GM21737 (cell line): ENCODE results near the gene IQCM.
A peak's percentile ranks its signal among the peaks of the same experiment; 100 is the strongest.

ENCODE experiments used
- ATAC-seq: cut with Tn5 transposase; IDR thresholded peaks from one replicate; pipeline ENCODE4 v1.9.1; 2021; ENCODE audit warnings: mild to moderate bottlenecking, moderate library complexity; ENCODE audit not compliant: unreplicated experiment

IQCM gene

DNA sequence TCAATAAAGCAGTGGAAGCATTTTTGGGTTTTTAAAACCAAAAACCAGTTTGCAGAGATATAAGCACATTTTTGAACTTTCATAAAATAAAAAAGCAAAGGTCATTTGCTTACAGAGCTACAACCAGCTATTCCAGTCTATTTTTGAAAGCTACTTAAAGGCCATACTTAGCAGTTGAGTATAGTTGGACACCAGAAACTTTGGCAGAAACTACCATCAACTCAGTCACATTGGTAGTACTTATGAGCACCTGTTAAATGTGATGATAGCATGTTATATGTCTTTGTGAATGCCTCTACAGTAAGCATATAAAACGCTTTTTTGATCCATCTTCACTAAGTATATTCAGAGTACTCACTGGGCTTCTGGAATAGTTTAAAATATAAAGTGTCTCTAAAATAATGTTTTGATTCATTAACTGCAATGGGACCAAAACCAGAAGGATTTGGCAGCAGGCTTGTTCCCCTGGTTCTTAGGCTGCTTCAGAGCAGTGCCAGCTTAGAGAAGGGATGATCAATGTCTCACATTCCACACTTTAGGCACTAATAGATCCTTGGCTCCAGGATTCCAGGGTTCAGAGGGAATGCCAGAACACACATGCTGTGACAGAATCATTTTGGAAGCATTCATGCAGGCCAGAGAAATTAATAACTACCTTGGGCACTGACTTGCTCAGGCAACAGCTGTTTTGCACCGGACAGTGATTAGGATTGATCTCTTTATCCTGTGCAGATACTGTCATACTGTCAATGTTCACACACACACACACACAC is 103.9 kb downstream of the IQCM start:
- no peak for ATAC-seq

DNA sequence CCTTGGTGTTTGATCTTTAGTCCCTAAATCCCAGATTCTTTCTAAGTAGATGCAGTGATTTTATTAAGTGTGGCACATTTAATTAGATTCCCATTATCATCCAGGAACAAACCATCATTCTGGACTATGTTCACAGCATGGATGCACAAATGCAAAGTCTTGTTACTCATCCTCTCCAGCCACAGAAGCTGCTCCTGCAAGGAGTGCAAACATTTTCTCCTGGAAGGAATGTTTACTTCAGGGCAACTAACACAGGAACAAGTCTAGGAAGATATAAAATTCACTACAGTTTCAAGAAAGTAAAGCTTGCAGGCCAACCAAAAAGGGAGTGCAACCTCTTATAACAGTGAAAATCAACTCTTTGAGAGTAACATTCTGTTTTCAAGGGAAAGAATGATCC is 106.0 kb downstream of the IQCM start:
- ATAC-seq, result no peak

DNA sequence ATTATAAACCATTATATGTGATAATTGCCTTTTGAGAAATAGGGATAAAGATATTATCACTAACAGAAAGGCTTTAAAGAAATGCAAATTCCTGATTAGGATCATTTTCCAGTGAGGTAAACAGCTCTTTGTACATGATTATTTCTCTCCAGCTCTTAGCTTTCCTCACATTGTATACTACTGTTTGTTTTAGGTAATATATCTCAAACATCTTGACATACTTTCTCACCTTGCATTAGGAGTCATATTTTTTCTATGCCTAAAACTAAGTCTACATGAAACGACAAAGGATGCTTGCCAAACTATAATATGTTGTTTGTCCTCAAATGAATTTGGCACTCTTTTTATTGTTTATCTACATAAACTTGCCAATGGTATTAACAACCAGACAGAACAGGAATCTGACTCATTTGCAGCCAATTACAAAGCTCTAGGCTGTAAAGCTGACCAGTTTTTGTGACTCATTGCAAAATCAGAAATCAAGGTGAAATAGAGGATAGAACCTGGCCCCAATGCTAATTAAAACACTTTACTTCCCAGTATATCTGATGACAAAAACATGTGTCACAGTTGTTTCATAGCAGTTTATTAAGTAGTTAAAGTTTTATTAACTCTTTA is 107.0 kb downstream of the IQCM start:
- no peak for ATAC-seq

DNA sequence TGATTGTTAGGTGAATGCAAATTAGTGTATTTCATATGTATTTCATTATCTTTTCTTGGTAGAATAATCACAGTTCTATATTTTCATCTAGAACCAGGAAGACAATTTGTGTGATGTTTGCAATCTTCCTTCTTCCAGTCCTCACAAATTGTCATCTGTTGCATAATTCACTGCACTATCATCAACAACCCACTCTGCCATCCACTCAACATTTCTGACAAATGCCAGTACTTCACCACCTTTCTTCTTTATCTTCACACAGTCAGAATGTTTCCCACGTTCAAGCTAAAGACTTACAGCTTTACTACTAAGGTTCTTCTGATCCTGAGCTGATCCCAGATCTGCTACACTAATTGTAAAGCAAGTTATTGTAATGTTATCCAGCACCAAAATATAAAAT is 107.8 kb downstream of the IQCM start:
- no peak for ATAC-seq

DNA sequence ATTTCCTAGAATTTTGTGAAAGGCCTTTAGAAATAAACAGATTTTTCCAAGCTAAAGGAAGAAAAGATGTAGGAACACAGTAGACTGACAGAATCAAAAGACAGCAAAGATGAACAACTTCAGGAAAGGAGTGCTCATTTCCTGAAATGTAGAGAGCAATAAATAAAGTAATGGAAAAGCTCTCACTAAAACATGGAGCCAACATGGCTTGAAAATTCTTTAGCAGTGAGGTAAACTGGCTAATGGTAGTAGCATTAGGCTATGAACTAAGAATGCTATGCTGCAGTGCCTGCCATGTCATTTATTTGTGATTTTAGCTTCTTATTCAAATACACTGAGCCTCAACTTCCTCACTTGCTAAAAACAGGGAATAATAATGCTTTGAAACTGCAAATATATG is 108.7 kb downstream of the IQCM start:
- ATAC-seq, result no peak

DNA sequence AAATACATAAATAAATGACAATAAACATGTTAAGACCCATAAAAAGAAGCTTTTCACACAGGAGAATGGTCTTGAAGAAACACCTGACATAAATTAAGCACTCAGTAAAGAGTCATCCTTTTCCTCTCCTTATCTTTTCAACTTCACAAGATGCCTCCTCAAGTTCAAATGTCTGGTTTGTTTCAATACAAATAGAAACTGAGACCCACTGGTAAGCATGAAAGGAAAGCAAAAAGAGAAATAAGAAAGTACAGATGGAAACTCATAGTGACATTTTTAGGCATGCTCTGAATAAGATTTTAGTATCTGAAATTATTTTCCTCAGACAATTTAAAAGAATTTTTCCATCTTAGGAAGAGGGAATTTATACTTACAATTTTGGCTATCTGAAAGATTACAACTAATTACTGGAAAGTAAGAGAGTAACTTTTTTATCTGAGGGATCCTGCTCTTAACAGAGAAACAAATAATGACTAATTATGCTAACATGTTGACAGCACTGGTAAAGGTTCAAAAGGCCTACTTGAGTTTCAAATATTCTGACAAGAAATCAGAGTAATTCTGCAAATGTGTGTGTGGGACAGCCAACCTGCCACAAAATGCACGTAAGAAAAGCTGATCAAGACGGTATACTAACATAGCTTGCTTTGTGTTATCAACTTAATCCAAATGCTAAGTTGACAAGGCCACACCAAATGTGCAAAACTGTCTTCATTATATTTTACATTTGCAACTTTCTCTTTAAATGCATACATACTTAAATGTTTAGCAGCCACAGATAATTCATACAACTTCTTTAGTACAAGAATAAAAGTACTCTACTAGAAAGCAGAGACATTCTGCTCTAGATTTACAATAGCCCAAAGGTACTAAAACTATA is 113.0 kb downstream of the IQCM start:
- ATAC-seq, result no peak

DNA sequence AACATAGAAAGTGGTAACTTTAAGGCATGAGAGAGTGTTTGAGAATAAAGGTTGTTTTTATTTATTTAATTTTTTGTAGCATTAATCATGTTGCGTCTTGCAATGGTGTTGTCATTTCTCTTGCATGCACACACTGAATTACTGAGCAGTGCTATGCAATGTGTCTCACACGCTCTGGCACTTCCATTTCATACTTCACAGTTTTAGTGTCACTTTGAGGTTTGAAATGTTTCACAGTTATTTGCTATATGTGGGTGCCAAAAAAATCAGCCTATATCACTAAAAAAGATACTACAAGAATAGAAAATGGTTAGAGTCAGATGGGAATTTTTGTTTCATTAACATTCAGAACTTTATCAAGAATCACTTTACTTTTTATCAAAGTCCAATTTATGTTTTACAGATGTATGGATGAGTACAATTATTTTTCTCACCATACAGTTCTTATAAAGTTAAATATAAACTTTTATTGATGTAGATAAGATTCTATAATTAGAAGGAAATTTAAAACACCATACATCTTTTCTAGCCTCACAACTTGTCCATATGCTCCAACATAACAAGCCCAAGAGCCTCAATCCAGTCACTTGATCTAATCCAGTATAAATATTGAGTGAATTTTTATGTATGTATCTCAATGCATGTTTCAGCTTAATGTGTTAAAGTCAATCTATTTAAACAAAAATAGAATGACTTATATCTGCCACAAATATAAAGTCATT is 114.0 kb downstream of the IQCM start:
- no peak for ATAC-seq

DNA sequence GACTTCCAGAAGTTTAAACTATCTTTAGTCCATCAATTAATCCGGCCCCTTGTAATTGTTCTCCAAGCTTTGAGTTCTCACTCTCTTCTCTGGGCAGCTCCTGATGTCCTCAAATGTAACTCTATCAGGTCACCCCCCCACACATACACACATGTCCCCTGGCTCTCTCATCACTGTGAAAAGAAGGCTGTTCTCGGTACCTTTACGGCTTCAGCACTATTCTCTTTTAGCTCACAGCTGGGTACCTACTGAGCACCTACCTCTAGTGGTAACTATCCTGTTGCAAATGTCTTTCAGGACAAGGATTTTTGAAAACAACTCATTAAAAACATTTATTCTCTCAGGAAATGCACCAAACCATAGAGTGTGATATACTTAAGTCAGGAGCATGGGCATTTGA is 115.4 kb downstream of the IQCM start:
- ATAC-seq, result no peak

DNA sequence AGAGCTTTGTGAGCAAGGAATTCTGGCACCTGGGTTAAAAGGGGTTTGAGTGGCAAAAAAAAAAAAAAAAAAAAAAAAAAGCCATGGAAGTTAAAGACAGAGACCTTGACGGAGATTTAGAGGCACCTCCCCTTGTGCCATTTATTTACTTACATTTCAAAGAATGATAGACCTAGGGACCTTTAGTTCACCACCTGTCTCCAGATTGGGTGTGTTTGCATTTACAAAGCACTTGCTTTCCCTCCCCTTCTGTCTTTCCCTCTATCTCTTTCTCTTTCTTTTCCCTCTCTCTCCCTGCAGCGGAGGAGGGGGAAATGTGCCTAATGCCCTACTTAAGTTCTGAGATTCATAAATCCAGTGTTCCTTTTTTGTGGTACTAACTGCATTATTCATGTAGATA is 116.0 kb downstream of the IQCM start:
- no peak for ATAC-seq

DNA sequence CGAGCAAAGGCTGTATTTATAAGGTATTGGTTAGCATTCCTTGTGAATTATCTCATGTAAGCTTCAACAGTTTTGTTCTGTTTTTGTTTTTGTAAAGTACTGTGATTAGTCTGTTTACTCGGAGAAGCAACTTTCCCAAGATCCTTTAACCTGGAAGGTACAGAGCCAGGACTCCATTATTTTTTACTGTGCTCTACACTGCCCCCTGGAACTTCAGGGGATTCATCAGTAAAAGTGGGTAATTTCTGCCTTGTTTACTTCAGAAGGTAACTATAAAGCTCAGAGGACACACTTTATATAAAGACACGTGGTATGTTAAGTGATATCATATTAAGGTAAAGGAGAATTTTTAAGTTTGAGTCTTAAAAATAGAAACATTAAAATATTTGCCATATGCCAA is 124.9 kb downstream of the IQCM start:
- ATAC-seq, result no peak

DNA sequence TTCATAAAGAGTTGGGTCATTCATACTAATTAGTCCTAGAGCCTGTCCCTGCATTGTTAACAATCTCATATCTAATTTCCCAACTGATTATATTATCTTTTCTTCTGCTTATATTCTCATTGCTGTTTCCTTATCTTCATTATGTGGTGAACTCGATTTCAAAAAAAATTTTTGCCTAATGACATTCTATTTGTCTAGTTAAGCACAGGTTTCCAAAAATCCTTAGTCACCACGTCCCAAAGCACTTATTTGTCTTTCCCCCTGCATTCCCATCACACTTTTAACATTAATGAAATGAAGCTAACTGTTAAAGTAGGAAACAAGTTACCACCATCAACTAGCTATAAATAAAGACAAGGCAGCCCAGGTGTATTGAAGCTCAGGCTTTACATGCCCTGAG is 131.1 kb downstream of the IQCM start:
- no peak for ATAC-seq

DNA sequence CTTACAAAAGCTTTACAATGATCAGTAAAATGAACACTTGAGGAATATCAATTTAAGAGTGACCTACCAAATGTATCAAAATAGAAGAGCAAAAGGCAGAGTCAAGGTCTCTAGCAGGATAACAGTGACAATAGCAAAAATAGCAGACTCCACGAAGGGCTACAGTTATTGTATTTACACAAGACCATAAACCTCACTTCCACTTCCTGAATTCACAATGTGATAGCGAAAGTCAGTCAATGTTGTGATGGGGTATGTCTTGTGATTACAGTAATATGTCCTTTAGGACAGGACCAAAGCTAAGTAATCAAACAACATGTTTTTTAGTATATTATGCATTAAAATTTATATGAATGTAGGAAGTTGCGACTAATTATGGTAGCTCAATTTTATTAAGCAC is 139.6 kb downstream of the IQCM start:
- ATAC-seq, result peak; percentile 83

DNA sequence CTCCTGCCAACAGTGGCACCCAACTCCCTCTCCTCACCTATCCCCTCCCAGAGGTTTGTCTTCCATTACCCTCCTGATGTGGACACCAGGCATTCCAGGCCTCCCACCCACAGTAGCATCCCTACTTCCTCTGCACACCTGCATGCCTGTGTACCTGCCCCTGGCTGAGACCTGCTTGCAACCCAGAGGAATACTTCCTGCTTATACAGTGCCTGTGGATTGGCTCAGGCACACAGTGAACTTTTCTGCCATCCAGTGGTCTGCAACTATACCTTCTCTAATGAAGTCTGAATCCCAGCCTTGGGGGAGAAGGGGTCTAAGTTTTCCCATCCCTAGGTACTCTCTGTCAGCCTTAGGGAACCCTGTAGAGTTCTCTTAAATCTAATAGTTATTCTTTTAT is 169.9 kb downstream of the IQCM start:
- ATAC-seq, result no peak

DNA sequence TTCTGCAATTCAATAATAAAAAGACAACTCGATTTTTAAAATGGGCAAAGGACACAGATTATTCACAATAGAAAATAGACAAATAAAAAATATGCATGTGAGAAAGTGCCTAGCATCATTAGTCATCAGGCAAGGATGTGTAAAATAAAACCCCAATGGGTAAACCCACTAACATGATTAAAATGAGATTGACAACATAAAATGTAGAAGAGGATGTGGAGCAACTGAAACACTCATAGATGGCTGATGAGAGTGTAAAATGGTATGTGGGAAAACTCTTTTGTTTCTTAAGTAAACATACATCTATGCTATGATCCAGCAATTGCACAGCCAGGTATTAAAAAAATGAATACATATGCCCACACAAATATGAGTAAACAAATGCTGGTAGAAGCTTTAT is 177.6 kb downstream of the IQCM start:
- no peak for ATAC-seq

DNA sequence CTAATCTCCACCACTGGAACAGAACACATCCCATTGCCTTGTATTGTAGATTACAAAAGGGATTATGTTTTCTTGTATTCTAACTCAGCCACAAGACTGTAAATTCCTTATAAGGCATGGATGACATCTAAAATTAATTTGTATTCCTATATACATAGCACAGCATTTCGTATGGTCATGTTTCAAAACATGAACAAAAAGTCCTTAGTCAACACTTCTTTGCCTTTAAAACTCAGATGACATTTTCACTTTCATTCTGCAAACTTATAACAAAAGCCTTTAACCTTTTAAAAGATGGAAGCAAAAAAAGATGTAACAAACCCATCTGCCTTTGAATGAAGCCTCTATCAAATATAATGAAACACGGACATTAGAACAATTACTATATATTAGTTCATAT is 181.3 kb downstream of the IQCM start:
- no peak for ATAC-seq

DNA sequence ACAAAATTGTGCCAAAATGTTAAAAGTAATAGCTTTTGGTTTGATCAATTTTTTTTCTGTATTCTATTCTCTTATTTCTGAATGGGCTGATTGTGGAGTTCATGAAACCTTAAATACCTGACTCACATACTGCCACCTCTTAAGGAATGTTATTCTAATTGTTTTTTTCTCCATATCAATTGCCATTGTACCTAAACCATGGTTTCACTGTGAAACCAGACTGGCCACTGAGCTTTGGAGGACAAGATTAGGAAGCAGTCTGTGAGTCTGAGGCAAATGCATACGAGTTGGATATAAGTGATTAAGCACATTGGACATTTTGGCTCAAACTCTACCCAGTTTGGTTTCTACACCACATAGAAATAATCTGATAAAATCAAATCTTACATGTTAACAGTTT is 184.0 kb downstream of the IQCM start:
- no peak for ATAC-seq

DNA sequence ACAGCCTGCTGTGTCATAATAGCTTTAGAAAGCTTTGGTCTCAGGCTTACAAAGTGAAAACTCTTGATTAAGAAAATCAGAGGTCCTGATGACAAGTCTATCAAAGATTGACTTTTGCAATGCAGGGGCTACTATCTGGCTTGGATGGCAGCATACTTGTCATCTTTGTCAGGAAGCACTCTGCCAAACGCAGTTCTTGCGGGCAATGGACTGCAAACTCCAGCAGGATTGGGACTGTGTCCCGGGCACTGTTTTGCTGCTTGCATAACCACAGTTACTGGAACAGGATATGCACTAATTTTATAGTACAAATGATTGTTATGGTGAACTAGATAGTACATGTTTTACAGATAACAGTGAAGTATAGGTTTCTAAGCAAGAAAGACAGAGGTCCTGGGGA is 185.6 kb downstream of the IQCM start:
- no peak for ATAC-seq

DNA sequence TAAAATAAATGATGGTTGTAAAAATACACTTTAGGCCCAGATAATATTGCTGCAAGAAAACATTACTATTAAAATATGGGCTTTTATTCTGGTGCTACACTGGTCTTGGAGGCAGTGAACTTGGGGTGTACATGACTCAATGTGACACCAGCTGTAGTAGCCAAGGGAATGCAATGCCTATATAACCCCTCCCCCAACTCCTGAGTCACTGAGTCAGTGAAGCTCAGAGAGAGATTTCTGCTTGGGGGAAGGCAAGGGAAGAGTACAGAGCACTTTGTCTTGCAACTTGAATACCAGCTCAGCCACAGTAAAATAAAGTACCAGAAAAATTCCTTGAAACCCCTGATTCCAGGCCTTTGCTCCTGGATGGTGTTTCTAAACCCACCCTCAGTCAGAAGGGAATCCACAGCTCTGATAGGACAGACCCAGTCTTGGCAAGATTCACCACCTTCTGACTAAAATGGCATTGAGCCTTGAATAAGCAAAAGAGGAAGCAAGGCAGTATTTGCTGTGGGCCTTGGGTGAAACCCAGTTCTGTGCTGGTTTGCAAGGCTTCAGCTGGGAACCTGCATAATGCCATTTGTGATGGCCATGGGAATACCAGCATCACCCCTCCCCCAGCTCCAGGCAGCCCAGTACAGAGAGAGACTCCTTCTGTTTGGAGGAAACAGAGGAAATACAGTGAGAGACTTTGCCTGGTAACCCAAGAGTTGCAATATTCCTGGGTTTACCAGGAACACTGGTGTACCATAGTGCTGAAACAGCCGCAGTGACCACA is 209.9 kb downstream of the IQCM start:
- no peak for ATAC-seq

DNA sequence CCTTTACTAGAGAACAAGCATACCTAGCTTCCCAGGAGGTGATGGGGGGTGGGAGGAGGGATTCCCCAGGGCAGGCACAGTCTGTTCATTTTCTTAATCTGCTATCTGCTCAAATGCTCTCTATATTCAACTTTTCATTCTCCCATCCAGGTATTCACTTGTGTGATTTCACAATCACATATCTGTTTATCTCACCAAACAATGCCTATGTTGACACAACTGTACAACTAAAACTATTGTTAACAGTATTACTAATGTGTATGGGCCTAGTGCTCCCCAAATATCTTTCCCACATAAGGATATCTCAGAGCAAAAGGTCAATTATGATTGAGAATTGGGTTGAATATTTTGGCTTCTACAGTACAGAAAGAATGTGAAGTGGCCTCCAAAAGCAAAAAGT is 210.8 kb downstream of the IQCM start:
- ATAC-seq, result no peak

DNA sequence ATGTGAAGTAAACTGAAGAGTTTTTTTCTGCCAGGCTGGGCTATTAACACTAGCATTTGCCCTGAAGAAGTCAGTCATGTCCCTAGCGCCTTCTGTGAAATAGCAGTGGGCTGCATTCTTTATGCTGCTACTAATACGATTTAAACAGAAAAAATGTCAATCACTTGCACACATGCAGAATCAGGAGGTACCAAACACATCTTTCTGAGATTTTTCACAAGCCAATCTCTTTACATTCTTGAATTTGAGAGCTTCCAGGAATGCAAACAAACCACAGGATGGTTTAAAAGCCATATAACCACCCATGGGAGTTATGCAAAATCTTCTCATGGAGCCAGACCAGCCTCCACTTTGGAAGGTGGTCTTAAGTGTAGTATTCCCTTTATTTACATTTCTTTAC is 220.1 kb downstream of the IQCM start:
- no peak for ATAC-seq

DNA sequence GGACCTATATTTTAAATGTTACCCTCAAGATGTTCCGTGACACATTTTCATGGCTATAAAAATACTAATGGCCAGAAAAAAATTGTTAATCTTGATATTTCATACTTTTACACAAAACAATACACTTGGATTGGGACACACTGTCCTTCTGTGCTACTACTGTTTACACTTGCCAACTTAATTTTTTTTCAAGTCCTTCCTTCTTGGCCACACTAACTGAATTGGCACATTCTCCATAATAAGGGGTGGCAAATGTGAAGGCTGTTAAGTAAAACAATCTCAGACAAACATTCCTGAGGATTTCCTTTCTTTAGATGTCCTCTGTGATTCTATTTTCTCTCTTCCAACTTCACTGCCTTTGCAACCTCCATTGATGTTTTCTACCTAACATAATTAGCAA is 225.8 kb downstream of the IQCM start:
- no peak for ATAC-seq
